Endothelial cell of umbilical vein (primary cell): ENCODE results near the gene DMRTB1. TPM values are rescaled to one million over a fixed set of nuclear protein-coding genes. Genes with fewer than 3 reads are reported as not detected.

Source experiments
- BruUV-seq: library from RNA; stranded (reverse); fragments of 400-500 nt; replicated peaks from 2 replicates; lab custom pipeline; 2021; lab: Mats Ljungman, UMichigan
- CTCF ChIA-PET: fragments of 300-600, 350-600 bp; sonication (Branson Sonifier 250); formaldehyde crosslinking; loops from one replicate; lab custom pipeline; 2021; ENCODE audit warnings: antibody characterized with exemption, inconsistent platforms; lab: Charles Lee
- POLR2A ChIA-PET: fragments of 300-600, 350-600 bp; sonication (Branson Sonifier 250); formaldehyde crosslinking; loops from one replicate; lab custom pipeline; 2021; ENCODE audit warnings: antibody characterized with exemption, inconsistent platforms; lab: Charles Lee
- DNase-seq: peaks from one replicate; pipeline ENCODE4 v3.0.0-alpha.2; 2011; ENCODE audit warnings: low read depth, low spot score
- FAIRE-seq: peaks from 2 replicates; lab custom pipeline; 2011; peaks lifted over from hg19 to GRCh38; lab: Jason Lieb, UNC
- H2AFZ ChIP-seq: 2 replicates; pipeline ENCODE4 v1.6.0; 2012; ENCODE audit warnings: low read depth, low read length, control low read depth, inconsistent platforms
- H3K27ac ChIP-seq: 2 replicates; pipeline ENCODE4 v1.5.1; 2011; ENCODE audit warnings: low read depth, mild to moderate bottlenecking, control low read depth, low read length, moderate library complexity; ENCODE audit not compliant: insufficient read depth
- H3K27me3 ChIP-seq, 2 experiments: 2 replicates each; pipeline versions ENCODE4 v1.6.0 to v1.6.1; 2011; ENCODE audit warnings: low read length in 2 of 2, mixed read lengths in 1 of 2; ENCODE audit not compliant: control insufficient read depth in 2 of 2, insufficient read depth in 2 of 2
- H3K36me3 ChIP-seq, 2 experiments: 2 replicates in 1 of 2; 3 replicates in 1 of 2; pipeline ENCODE4 v1.5.1; 2011; ENCODE audit warnings: low read length in 2 of 2, mild to moderate bottlenecking in 1 of 2, moderate library complexity in 1 of 2; ENCODE audit not compliant: control insufficient read depth in 2 of 2, insufficient read depth in 2 of 2; ENCODE audit errors: extremely low read depth in 1 of 2
- H3K4me1 ChIP-seq: 3 replicates; pipeline ENCODE4 v1.5.1; 2011; ENCODE audit warnings: mild to moderate bottlenecking, low read length; ENCODE audit not compliant: control insufficient read depth, insufficient read depth; ENCODE audit errors: extremely low read depth
- H3K4me2 ChIP-seq: 2 replicates; pipeline ENCODE4 v1.6.1; 2011; ENCODE audit warnings: low read length, control low read depth, mixed read lengths; ENCODE audit not compliant: insufficient read depth
- H3K4me3 ChIP-seq, 3 experiments: fragments of 200-600 bp in 1 of 3; sonication (generic), shearing (Covaris generic) in 1 of 3; replicated peaks in 1 of 3; 2 replicates each; pipeline ENCODE4 v1.5.1; 2011 to 2016; ENCODE audit warnings: control low read depth in 3 of 3, low read length in 3 of 3, mild to moderate bottlenecking in 2 of 3, inconsistent platforms in 1 of 3, low read depth in 1 of 3, moderate library complexity in 1 of 3; ENCODE audit not compliant: insufficient read depth in 1 of 3
- H3K79me2 ChIP-seq: 2 replicates; pipeline ENCODE4 v1.6.0; 2012; ENCODE audit warnings: low read length, inconsistent platforms; ENCODE audit not compliant: control insufficient read depth, insufficient read depth
- H3K9ac ChIP-seq: replicated peaks from 2 replicates; pipeline ENCODE3; 2011; ENCODE audit warnings: low read length, control low read depth; ENCODE audit not compliant: insufficient read depth; ENCODE audit errors: extremely low read depth
- H3K9me1 ChIP-seq: replicated peaks from 3 replicates; pipeline ENCODE4 v1.6.0; 2011; ENCODE audit warnings: mild to moderate bottlenecking, low read length; ENCODE audit not compliant: control insufficient read depth, insufficient read depth; ENCODE audit errors: extremely low read depth
- H3K9me3 ChIP-seq: replicated peaks from 2 replicates; pipeline ENCODE4 v1.5.1; 2012; ENCODE audit warnings: low read length, inconsistent platforms; ENCODE audit not compliant: control insufficient read depth, insufficient read depth
- H4K20me1 ChIP-seq: replicated peaks from 2 replicates; pipeline ENCODE3; 2011; ENCODE audit warnings: mild to moderate bottlenecking, low read length; ENCODE audit not compliant: control insufficient read depth, insufficient read depth; ENCODE audit errors: extremely low read depth
- CTCF ChIP-seq, 2 donors: IDR thresholded peaks; 1 replicate in 1 of 2; 2 replicates in 1 of 2; pipeline ENCODE4 v1.5.1; 2011; ENCODE audit warnings: low read length in 2 of 2, mild to moderate bottlenecking in 2 of 2, moderate library complexity in 2 of 2, control low read depth in 1 of 2, inconsistent platforms in 1 of 2, low read depth in 1 of 2; ENCODE audit not compliant: insufficient read depth in 1 of 2; ENCODE audit errors: extremely low read depth in 1 of 2
- EZH2 ChIP-seq: IDR thresholded peaks from 2 replicates; pipeline ENCODE4 v1.6.1; 2012; ENCODE audit warnings: borderline replicate concordance, low read depth, mild to moderate bottlenecking, moderate library complexity, low read length, inconsistent platforms; ENCODE audit not compliant: severe bottlenecking
- GATA2 ChIP-seq: IDR thresholded peaks from 2 replicates; pipeline ENCODE4 v1.7.0; 2011; ENCODE audit warnings: low read depth, mild to moderate bottlenecking, moderate library complexity, mixed read lengths, low read length; ENCODE audit not compliant: insufficient read length, insufficient read depth
- MYC ChIP-seq: IDR thresholded peaks from one replicate; pipeline ENCODE4 v1.6.1; 2011; ENCODE audit warnings: mild to moderate bottlenecking, low read depth, low read length
- dilution Hi-C: fragments of 300-500 bp; cut with MboI; formaldehyde crosslinking; loops from one replicate; pipeline ENCODE4 v1.15.0; 2019; ENCODE audit warnings: low sequenced_read_pairs; ENCODE audit not compliant: extremely low pct_ligation_motif_present
- intact Hi-C: fragments of 100-400 bp; cut with micrococcal nuclease; formaldehyde crosslinking; loops from one replicate; pipeline ENCODE4 v1.10.0; 2022
- polyA plus RNA-seq, 4 experiments: library from polyadenylated mRNA; depleted of rRNA in 3 of 4; stranded (reverse) in 3 of 4; unstranded in 1 of 4; fragments of >200 nt; gene quantifications; 2 replicates each; pipeline versions ENCODE4 v1.2.1 to v1.2.3, GENCODE V29; 2011 to 2012; ENCODE audit warnings: missing spikeins in 1 of 4
- total RNA-seq: library from RNA; stranded (reverse); gene quantifications from 2 replicates; pipeline ENCODE4 v1.2.3, GENCODE V29; 2021

Gene DMRTB1
- total and polyA plus RNA-seq, 2 donors (not counting 3 experiments of a cell fraction or from before 2014, with no cell fraction given): not detected

GRCh38 chr1:53463961-53464899, 5.0 kb downstream of the DMRTB1 start:
- H3K79me2 ChIP-seq: no peaks in the 10 kb centered on the region
- ChIA-PET POLR2A (no interaction called here), CTCF (interaction anchor here (0.9 to 2.9 kb wide), 5 partner anchors 9 to 71 kb away, joined by 3 to 17 read pairs (median 4); no protein-coding TSS in a partner anchor)
- no peaks in the 10 kb centered on the region for H3K4me1 ChIP-seq
- H4K20me1 ChIP-seq: no peaks in the 10 kb centered on the region
- no peak overlapping the region for H3K4me3 ChIP-seq
- intact Hi-C loops (no loop called here), dilution Hi-C loops (no loop called here)
- no peaks in the 10 kb centered on the region for H3K9me3 ChIP-seq
- no peak overlapping the region for H3K9ac ChIP-seq
- FAIRE-seq (no peak), DNase-seq (no peak)
- no peak for TF ChIP-seq EZH2
- no peaks in the 10 kb centered on the region for H3K27me3 ChIP-seq
- no TSS peak for BruUV-seq
- H3K9me1 ChIP-seq: no peaks in the 10 kb centered on the region
- no peak overlapping the region for H3K27ac ChIP-seq
- H3K4me2 ChIP-seq: no peak overlapping the region
- no peaks in the 10 kb centered on the region for H3K36me3 ChIP-seq
- H2AFZ ChIP-seq: no peak overlapping the region

DNA sequence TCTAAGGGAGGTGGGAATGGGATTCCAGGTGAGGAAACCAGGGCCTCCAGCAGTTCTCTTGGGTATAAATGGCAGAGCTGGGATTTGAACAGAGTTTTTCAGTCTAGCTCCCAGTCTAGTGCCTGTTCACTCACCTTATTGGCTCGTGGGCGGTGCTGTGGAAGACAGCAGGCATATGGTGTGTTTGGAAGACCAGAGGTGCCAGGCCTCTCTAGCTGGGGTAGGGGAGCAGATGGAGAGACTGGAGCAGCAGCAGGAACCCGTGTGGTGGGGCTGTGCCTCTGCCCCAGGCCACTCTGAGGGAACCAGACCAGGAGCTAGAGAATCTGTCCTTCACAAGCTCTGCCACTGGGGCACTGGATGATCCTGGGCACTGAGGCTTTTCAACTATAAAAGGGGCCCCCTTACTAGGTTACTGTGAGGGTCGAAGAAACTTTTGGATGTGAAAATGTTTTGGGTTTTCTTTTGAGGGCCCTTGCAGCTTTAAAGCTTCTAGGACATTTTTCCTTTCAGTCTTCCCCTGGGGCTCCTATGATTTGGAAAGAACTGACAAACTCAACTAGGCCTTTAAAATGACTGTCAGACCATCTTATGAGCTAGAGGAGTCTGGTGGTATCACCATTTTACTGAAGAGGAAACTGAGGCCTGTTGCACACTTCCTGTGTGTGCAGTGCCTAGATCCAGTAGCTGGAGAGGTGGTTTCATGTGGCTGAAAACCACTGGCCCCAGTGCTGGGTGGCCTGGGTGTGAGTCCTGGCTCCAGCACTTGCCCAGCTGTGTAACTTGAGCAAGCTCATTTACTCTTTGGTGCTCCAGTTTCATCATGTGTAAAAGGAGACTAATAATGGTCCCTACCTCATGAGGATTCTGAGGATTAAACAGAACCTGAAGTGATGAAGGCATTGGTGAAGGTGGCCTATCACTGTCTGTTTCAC, 6.1 kb downstream of the DMRTB1 start:
- no peaks in the 10 kb centered on the region for H3K9me1 ChIP-seq
- ChIA-PET CTCF (interaction anchor here (0.9 to 2.9 kb wide), 4 partner anchors 8 to 72 kb away, joined by 3 to 17 read pairs (median 4); no protein-coding TSS in a partner anchor), POLR2A (no interaction called here)
- FAIRE-seq (no peak), DNase-seq (no peak)
- no peaks in the 10 kb centered on the region for H3K27me3 ChIP-seq
- H3K4me3 ChIP-seq: no peak overlapping the region
- intact Hi-C loops (no loop called here), dilution Hi-C loops (no loop called here)
- no peak overlapping the region for H3K4me2 ChIP-seq
- H3K79me2 ChIP-seq: no peaks in the 10 kb centered on the region
- no peaks in the 10 kb centered on the region for H3K36me3 ChIP-seq
- no peaks in the 10 kb centered on the region for H4K20me1 ChIP-seq
- no peaks in the 10 kb centered on the region for H3K4me1 ChIP-seq
- BruUV-seq: no TSS peak
- no peaks in the 10 kb centered on the region for H3K9me3 ChIP-seq
- H3K9ac ChIP-seq: no peak overlapping the region
- no peak overlapping the region for H3K27ac ChIP-seq
- no peak overlapping the region for H2AFZ ChIP-seq
- TF ChIP-seq EZH2: no peak
- no peak for TF ChIP-seq MYC
- no peak for TF ChIP-seq GATA2
- TF ChIP-seq CTCF (IDR thresholded peaks at IDR 0.05; ENCODE audit: extremely low read depth in 1 of 2, insufficient read depth in 1 of 2, low read depth in 1 of 2, low read length in 2 of 2): no peak
